GM12875 (cell line): Measurements from ENCODE around the gene SPDEF.

Source experiments
- H3K4me3 ChIP-seq: one replicate; pipeline ENCODE4 v1.5.1; 2011; ENCODE audit warnings: low read depth, low read length, control low read depth
- CTCF ChIP-seq: IDR thresholded peaks from 2 replicates; pipeline ENCODE4 v1.5.1; 2011; ENCODE audit warnings: low read depth, mild to moderate bottlenecking, control low read depth, inconsistent platforms, low read length, moderate library complexity, borderline replicate concordance; ENCODE audit not compliant: insufficient read depth

Gene SPDEF

DNA sequence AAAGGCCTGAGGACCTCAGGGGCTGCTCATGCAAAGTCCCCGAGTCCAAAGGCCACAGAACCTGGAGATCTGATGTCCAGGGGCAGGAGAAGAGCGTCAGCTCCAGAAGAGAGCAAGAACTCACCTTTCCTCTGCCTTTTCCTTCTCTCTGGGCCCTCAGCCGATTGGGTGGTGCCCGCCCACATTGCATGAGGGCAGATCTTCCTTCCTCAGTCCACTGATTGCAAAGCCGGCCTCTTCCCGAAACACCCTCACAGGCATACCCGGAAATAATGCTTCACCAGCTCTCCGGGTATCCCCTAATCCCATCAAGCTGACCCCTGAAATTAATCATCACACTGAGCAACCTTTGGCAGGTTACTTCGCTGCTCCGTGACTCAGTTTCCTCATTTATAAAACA lies 33.4 kb downstream of the SPDEF start:
- TF ChIP-seq CTCF = no peak
- no peak overlapping the region for H3K4me3 ChIP-seq

DNA sequence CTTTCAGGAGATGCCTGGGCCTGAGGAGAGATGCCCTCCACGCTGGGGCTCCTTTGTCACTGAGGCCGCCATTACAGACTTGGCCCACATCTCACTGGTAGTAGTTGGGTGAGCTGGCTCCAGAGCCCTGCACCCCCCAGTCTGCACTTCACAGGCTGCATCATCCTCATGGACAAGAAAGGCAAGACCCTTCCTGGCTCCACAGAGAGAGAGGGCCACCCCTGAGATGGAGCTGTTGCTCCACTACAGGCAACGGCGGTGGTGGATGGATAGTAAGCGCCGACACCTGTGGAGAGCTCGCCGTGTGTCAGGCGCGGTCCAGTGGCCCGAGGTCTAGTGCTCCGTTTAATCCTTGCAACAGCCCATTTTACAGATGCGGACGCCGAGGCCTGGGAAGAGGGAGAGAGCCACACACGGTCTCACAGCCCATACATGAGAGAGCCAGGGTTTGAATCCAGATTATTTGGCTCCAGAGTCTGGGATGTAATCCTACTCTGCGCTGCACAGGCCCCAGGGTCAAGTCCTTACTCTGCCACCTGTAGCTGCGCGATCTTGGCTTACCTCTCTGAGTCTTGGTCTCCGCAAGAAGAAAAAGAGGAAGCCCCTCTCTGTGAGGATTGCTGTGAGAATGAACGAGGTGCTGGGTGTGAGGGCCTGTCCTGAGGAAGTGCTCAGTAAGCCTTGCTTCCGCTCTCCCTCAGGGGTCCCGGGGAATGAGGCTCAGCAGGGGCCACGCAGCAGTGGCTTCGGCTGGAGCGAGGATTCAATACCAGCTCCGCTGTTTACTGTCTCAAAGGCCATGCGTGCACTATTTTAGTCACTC lies 34.5 kb downstream of the SPDEF start:
- TF ChIP-seq CTCF = no peak
- no peak overlapping the region for H3K4me3 ChIP-seq

GRCh38 chr6:34520645-34521462 lies 35.3 kb downstream of the SPDEF start:
- TF ChIP-seq CTCF = no peak
- no peak overlapping the region for H3K4me3 ChIP-seq

DNA sequence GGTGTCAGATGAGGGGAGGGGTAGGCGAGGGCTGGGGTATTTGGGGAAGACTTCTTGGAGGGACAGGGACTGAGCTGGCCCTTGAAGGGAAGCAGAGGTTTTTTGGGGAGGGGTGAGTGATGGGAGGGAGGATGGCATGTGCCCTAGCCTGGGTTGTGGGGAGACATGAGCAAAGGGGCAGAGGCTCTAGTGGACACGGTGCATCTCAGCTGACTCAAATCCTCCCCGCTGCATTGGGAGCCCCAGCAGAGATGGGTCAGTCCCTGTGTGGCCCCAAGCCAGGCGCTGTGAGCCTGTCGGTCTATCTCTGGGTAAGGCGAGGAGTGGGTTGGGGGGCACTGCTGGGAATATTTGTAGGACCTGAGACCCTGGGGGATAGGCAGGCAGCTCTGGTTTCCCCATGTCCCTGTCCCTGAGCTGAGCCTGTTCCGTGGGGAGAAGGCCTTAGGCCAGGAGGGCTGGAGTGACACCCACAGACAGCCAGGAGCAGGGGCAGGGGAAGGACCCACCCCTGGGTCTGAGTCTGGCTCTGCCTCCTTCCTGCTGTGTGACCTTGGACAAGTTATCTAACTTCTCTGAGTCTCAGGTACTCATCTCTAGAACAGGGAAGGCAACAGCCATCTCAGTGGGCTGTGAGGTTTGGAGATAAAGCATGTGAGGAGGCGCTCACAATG lies 36.0 kb downstream of the SPDEF start:
- no peak for TF ChIP-seq CTCF

GRCh38 chr6:34518669-34519365 lies 37.3 kb downstream of the SPDEF start:
- H3K4me3 ChIP-seq = no peak overlapping the region
- no peak for TF ChIP-seq CTCF

More for the DNA sequence above, 36.0 kb downstream of the SPDEF start:
- H3K4me3 ChIP-seq = no peak overlapping the region

GRCh38 chr6:34517966-34518365 lies 38.2 kb downstream of the SPDEF start:
- no peak overlapping the region for H3K4me3 ChIP-seq
- no peak for TF ChIP-seq CTCF
